K562 (cell line): Measurements from ENCODE around the gene SORCS2. TPM values are rescaled to one million over a fixed set of nuclear protein-coding genes. Genes with fewer than 3 reads are reported as not detected.

Experiments
- ATAC-seq: fragments of 200-7000 bp; cut with Tn5 transposase; 3 replicates; pipeline ENCODE4 v1.9.1; 2020; ENCODE audit warnings: moderate library complexity
- BruUV-seq: library from RNA; stranded (reverse); fragments of 400-500 nt; replicated peaks from 2 replicates; lab custom pipeline; 2021; lab: Mats Ljungman, UMichigan
- CTCF ChIA-PET: fragments of 300-600 bp; formaldehyde crosslinking; extraction: SDS; loops from one replicate; lab custom pipeline; 2021; ENCODE audit warnings: low intra/inter-chr PET ratio; lab: Yijun Ruan, JAX
- POLR2A ChIA-PET: fragments of 300-600, 350-650 bp; sonication (Branson Sonifier 250); formaldehyde crosslinking; extraction: SDS; loops from one replicate; lab custom pipeline; 2021; ENCODE audit warnings: antibody characterized with exemption, inconsistent platforms; lab: Yijun Ruan, JAX
- DNase-seq, 4 experiments: peaks; one replicate each; pipeline versions ENCODE4 v3.0.0 to v3.0.0-alpha.2; 2011 to 2018; ENCODE audit warnings: low spot score in 3 of 4, mixed read lengths in 3 of 4; ENCODE audit errors: extremely low read depth in 1 of 4
- FAIRE-seq: peaks from 2 replicates; lab custom pipeline; 2011; peaks lifted over from hg19 to GRCh38; lab: Jason Lieb, UNC
- H2AFZ ChIP-seq: 2 replicates; pipeline ENCODE4 v1.6.0; 2011; ENCODE audit warnings: low read depth, low read length, control low read depth, inconsistent platforms
- H3K27ac ChIP-seq: fragments of 200-600 bp; 3 replicates; pipeline ENCODE4 v1.8.0; 2011; ENCODE audit warnings: low read depth, mild to moderate bottlenecking, control low read depth, inconsistent platforms, low read length, moderate library complexity, mixed read lengths; ENCODE audit errors: extremely low read depth
- H3K27me3 ChIP-seq, 2 experiments: fragments of 300-600 bp in 1 of 2; 2 replicates in 1 of 2; 3 replicates in 1 of 2; pipeline versions ENCODE4 v1.6.0 to v1.8.0; 2011; ENCODE audit warnings: inconsistent platforms in 2 of 2, low read length in 2 of 2, mild to moderate bottlenecking in 1 of 2, mixed read lengths in 1 of 2, moderate library complexity in 1 of 2; ENCODE audit not compliant: control insufficient read depth in 2 of 2, insufficient read depth in 2 of 2
- H3K36me3 ChIP-seq: fragments of 300-600 bp; 3 replicates; pipeline ENCODE4 v1.8.0; 2011; ENCODE audit warnings: mild to moderate bottlenecking, low read length, inconsistent platforms; ENCODE audit not compliant: control insufficient read depth, insufficient read depth
- H3K4me1 ChIP-seq, 2 experiments: fragments of 200-600 bp in 1 of 2; replicated peaks in 1 of 2; 2 replicates in 1 of 2; 3 replicates in 1 of 2; pipeline versions ENCODE4 v1.5.1 to v1.8.0; 2011; ENCODE audit warnings: inconsistent platforms in 2 of 2, low read length in 2 of 2, mild to moderate bottlenecking in 1 of 2, mixed read lengths in 1 of 2, moderate library complexity in 1 of 2; ENCODE audit not compliant: control insufficient read depth in 2 of 2, insufficient read depth in 2 of 2
- H3K4me2 ChIP-seq: 2 replicates; pipeline ENCODE4 v1.6.1; 2011; ENCODE audit warnings: low read length, control low read depth, inconsistent platforms, mixed read lengths; ENCODE audit not compliant: insufficient read depth
- H3K4me3 ChIP-seq: fragments of 200-600 bp; sonication (generic), shearing (Covaris generic); 2 replicates; pipeline ENCODE4 v1.5.1; 2016; ENCODE audit warnings: control low read depth, inconsistent platforms
- H3K79me2 ChIP-seq: fragments of 200-600 bp; 3 replicates; pipeline ENCODE4 v1.8.0; 2011; ENCODE audit warnings: low read length, inconsistent platforms; ENCODE audit not compliant: control insufficient read depth, insufficient read depth
- H3K9ac ChIP-seq, 2 experiments: 2 replicates each; pipeline versions ENCODE4 v1.6.0 to v1.6.1; 2011; ENCODE audit warnings: low read depth in 2 of 2, low read length in 2 of 2, control low read depth in 1 of 2, inconsistent platforms in 1 of 2, mild to moderate bottlenecking in 1 of 2, mixed read lengths in 1 of 2; ENCODE audit not compliant: insufficient read depth in 1 of 2
- H3K9me1 ChIP-seq: one replicate; pipeline ENCODE4 v1.6.0; 2011; ENCODE audit warnings: inconsistent platforms, mild to moderate bottlenecking, low read length, moderate library complexity; ENCODE audit not compliant: control insufficient read depth, insufficient read depth
- H3K9me3 ChIP-seq: replicated peaks from 2 replicates; pipeline ENCODE4 v1.5.1; 2011; ENCODE audit warnings: low read depth, low read length, inconsistent platforms; ENCODE audit not compliant: control insufficient read depth, insufficient read depth
- H4K20me1 ChIP-seq: replicated peaks from 2 replicates; pipeline ENCODE4 v1.6.1; 2011; ENCODE audit warnings: low read length, inconsistent platforms, mixed read lengths; ENCODE audit not compliant: control insufficient read depth, insufficient read depth
- ETS1 ChIP-seq: conservative IDR thresholded peaks from 2 replicates; pipeline ENCODE4 v1.6.1; 2011; ENCODE audit warnings: low read depth, mild to moderate bottlenecking, low read length; ENCODE audit not compliant: control insufficient read depth
- FOXK1 ChIP-seq: sonication (generic); formaldehyde crosslinking; IDR thresholded peaks from 2 replicates; pipeline ENCODE4 v1.8.0; 2022; ENCODE audit warnings: missing genetic modification reagents, mild to moderate bottlenecking, borderline replicate concordance
- JUN ChIP-seq, 2 experiments: sonication (generic) in 1 of 2; formaldehyde crosslinking in 1 of 2; IDR thresholded peaks; 2 replicates each; pipeline versions ENCODE4 v1.6.1 to v1.8.0; 2012 to 2022; ENCODE audit warnings: borderline replicate concordance in 2 of 2, mild to moderate bottlenecking in 2 of 2, improper control_type of control experiment in 1 of 2, low read depth in 1 of 2, low read length in 1 of 2, missing genetic modification reagents in 1 of 2
- MTA1 ChIP-seq: fragments of 450-650 bp; IDR thresholded peaks from 2 replicates; pipeline ENCODE4 v1.6.1; 2017; ENCODE audit warnings: borderline replicate concordance
- NCOA6 ChIP-seq: fragments of 450-650 bp; IDR thresholded peaks from 2 replicates; pipeline ENCODE4 v1.6.1; 2017; ENCODE audit warnings: mild to moderate bottlenecking
- RBM25 ChIP-seq: fragments of 200-400 bp; formaldehyde crosslinking; IDR thresholded peaks from 2 replicates; pipeline ENCODE4 v1.6.1; 2018; ENCODE audit warnings: low read length, low read depth, moderate library complexity; ENCODE audit not compliant: severe bottlenecking
- RNF219 ChIP-seq: fragments of 250-450 bp; sonication (Bioruptor Pico); IDR thresholded peaks from 2 replicates; pipeline ENCODE4 v1.5.0; 2022; ENCODE audit warnings: mild to moderate bottlenecking
- SIN3B ChIP-seq: fragments of 450-650 bp; IDR thresholded peaks from 2 replicates; pipeline ENCODE4 v1.6.1; 2017; ENCODE audit warnings: low read depth, mild to moderate bottlenecking, moderate library complexity
- SIX5 ChIP-seq, 2 experiments: IDR thresholded peaks; 2 replicates each; pipeline ENCODE4 v1.6.1; 2011; ENCODE audit warnings: low read length in 2 of 2, borderline replicate concordance in 1 of 2, low read depth in 1 of 2, mild to moderate bottlenecking in 1 of 2, moderate library complexity in 1 of 2; ENCODE audit not compliant: insufficient read depth in 1 of 2
- ZFP36 ChIP-seq: fragments of 150-350 bp; IDR thresholded peaks from 2 replicates; pipeline ENCODE4 v1.6.1; 2018; ENCODE audit warnings: low read length, low read depth; ENCODE audit not compliant: partially characterized antibody
- ZNF146 ChIP-seq: IDR thresholded peaks from one replicate; pipeline ENCODE4 v1.6.1; 2018; ENCODE audit warnings: missing compliant biosample characterization; ENCODE audit not compliant: unreplicated experiment
- ZNF436 ChIP-seq: fragments of 250-450, 450-650 bp; sonication (Bioruptor Pico); formaldehyde crosslinking; IDR thresholded peaks from 2 replicates; pipeline ENCODE4 v1.7.0; 2020; ENCODE audit warnings: mild to moderate bottlenecking
- WGBS: fragments of 100-300 bp; shearing (Covaris generic); methylation state at CpG from one replicate; pipeline ENCODE4 v1.1.6; 2016; ENCODE audit warnings: low coverage, mixed read lengths; ENCODE audit not compliant: insufficient coverage; ENCODE audit errors: missing lambda C conversion rate; 5-methylcytosine and 5-hydroxymethylcytosine counted together
- in situ Hi-C: fragments of 300-500 bp; cut with MboI; formaldehyde crosslinking; loops from 4 replicates; pipeline ENCODE4 v1.15.0; 2018; ENCODE audit warnings: inconsistent platforms, mixed read lengths
- intact Hi-C: fragments of 100-400 bp; cut with micrococcal nuclease; formaldehyde crosslinking; loops from 2 replicates; pipeline ENCODE4 v1.14.2; 2022
- polyA plus RNA-seq, 8 experiments: library from polyadenylated mRNA; depleted of rRNA in 4 of 8; stranded (reverse) in 5 of 8; unstranded in 3 of 8; fragments of >200 nt; fragmentation: Nextera tagmentation in 2 of 8; fragmentation: Illumina TruSeq in 1 of 8; extraction: Ambion mirVana in 2 of 8; extraction: Trizol in 1 of 8; gene quantifications; 2 replicates each; pipeline versions ENCODE4 v1.2.1 to v1.2.3, GENCODE V29; 2011 to 2014; ENCODE audit warnings: inconsistent platforms in 1 of 8, missing spikeins in 1 of 8
- total RNA-seq, 7 experiments: library from RNA; depleted of rRNA in 6 of 7; stranded (reverse); fragments of >200 nt in 6 of 7; fragmentation: Illumina TruSeq in 2 of 7; extraction: Trizol in 2 of 7; gene quantifications; 2 replicates each; pipeline versions ENCODE4 v1.2.1 to v1.2.3, GENCODE V29; 2011 to 2021; ENCODE audit warnings: low replicate concordance in 1 of 7

Gene SORCS2
- total and polyA plus RNA-seq, 9 of the 15 experiments (the other 6 are each of a cell fraction or from before 2014, with no cell fraction given): not detected

- ChIA-PET CTCF (no interaction called here), POLR2A (interaction anchor here (0.7 kb wide), 1 partner anchor 176 kb away, joined by 4 read pairs; no protein-coding TSS in a partner anchor)
- Histone ChIP-seq H3K27me3 (peaks cover 5 to 47% of the 10 kb centered on the region in 2 experiments), H3K9ac (no peak overlapping the region), H3K27ac (no peak overlapping the region), H3K4me1 (no peaks in the 10 kb centered on the region; a peak in 1 of 5 replicates), H2AFZ (no peak overlapping the region), H3K4me3 (no peak overlapping the region), H3K79me2 (no peaks in the 10 kb centered on the region), H3K9me1 (no peaks in the 10 kb centered on the region), H4K20me1 (no peaks in the 10 kb centered on the region; the same call in 1 of the 2 replicates), H3K9me3 (no peaks in the 10 kb centered on the region), H3K36me3 (no peaks in the 10 kb centered on the region), H3K4me2 (no peak overlapping the region)
- 2% methylated on average over 7 of the region's 7 CpGs for WGBS
- in situ Hi-C loops (no loop called here), intact Hi-C loops (no loop called here)
- FAIRE-seq (no peak), ATAC-seq (no peak), DNase-seq (no peak)
- peak; percentile 92 for TF ChIP-seq ZFP36
- 0 out of 2 replicates have a peak, but pooled peaks have one; percentile 19 for TF ChIP-seq ZNF436 (CRISPR knock-in tag)
- no peak for TF ChIP-seq FOXK1
- peak; percentile 53 for TF ChIP-seq RBM25
- TF ChIP-seq SIX5 (IDR thresholded peaks at IDR 0.05; ENCODE audit: borderline replicate concordance in 1 of 2, insufficient read depth in 1 of 2, low read depth in 1 of 2, low read length in 2 of 2): no peak
- no TSS peak for BruUV-seq
These were observed 68.2 kb downstream of the SORCS2 start for GRCh38 chr4:7260569-7260968.

GRCh38 chr4:7261087-7261486 is 68.7 kb downstream of the SORCS2 start:
- 0% methylated on average over 8 of the region's 8 CpGs for WGBS
- TF ChIP-seq NCOA6 (no peak), SIN3B (no peak), ETS1 (no peak), RNF219 (CRISPR knock-in tag) (no peak), FOXK1 (no peak), MTA1 (no peak), JUN (IDR thresholded peaks at IDR 0.05; ENCODE audit: borderline replicate concordance, low read depth, low read length) (no peak), JUN (CRISPR knock-in tag; IDR thresholded peaks at IDR 0.05; ENCODE audit: borderline replicate concordance) (no peak), ZNF146 (no peak)

More at GRCh38 chr4:7261087-7261486, 68.7 kb downstream of the SORCS2 start:
- Histone ChIP-seq H4K20me1 (peaks cover 1% of the 10 kb centered on the region; the same call in 1 of the 2 replicates), H3K79me2 (no peaks in the 10 kb centered on the region), H3K4me1 (no peaks in the 10 kb centered on the region), H3K4me2 (no peak overlapping the region), H3K36me3 (no peaks in the 10 kb centered on the region), H3K27ac (no peak overlapping the region), H3K9ac (no peak overlapping the region), H3K27me3 (peaks cover 8 to 52% of the 10 kb centered on the region in 2 experiments), H3K9me3 (no peaks in the 10 kb centered on the region), H2AFZ (no peak overlapping the region), H3K4me3 (no peak overlapping the region), H3K9me1 (no peaks in the 10 kb centered on the region)
- no peak for ATAC-seq
- in situ Hi-C loops (no loop called here), intact Hi-C loops (no loop called here)
- FAIRE-seq: no peak
- no TSS peak for BruUV-seq
- ChIA-PET POLR2A (interaction anchor here (0.7 kb wide), 1 partner anchor 176 kb away, joined by 4 read pairs; no protein-coding TSS in a partner anchor), CTCF (no interaction called here)
- no peak for DNase-seq
